Sigmoid colon (tissue), 4 donors: ENCODE data around the gene CNTN4.

Experiments
- POLR2A ChIP-seq, 2 donors: fragments of 450-650 bp; IDR thresholded peaks; one replicate each; pipeline ENCODE4 v1.6.1; 2016; ENCODE audit warnings: antibody characterized with exemption in 2 of 2, mild to moderate bottlenecking in 2 of 2, moderate library complexity in 2 of 2
- POLR2AphosphoS5 ChIP-seq, 4 donors: sonication (generic); formaldehyde crosslinking; IDR thresholded peaks; one replicate each; pipeline ENCODE4 v1.6.1; 2017; ENCODE audit warnings: antibody characterized with exemption in 4 of 4
- TF ChIP-seq, protein P1 (sequence below), 4 experiments: fragments of 450-650 bp in 3 of 4; fragments of 200-600 bp in 1 of 4; IDR thresholded peaks; one replicate each; pipeline ENCODE4 v1.5.1; 2016 to 2019; ENCODE audit warnings: antibody characterized with exemption in 4 of 4, mild to moderate bottlenecking in 3 of 4, moderate library complexity in 2 of 4

DNA sequence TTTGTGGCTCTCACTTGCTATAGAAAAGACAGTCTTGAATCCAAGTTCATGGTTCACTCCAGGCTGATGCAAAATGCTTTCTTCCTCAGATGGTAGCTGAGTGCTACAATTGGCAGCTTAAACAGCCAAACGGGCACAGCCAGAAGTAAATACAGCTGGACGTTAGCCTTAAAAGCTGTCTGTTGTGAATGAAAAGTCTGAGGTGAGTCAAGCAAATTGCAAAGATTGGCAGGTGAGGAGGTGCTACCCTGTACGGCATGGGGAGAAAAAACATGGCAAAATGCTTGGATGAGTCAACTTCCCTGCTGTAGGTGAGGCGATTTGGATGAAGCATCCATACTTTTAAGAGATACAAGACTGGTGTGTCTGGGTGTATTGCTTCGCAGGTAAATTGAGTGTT is 971.1 kb downstream of the CNTN4 start:
- TF ChIP-seq, protein P1, sequence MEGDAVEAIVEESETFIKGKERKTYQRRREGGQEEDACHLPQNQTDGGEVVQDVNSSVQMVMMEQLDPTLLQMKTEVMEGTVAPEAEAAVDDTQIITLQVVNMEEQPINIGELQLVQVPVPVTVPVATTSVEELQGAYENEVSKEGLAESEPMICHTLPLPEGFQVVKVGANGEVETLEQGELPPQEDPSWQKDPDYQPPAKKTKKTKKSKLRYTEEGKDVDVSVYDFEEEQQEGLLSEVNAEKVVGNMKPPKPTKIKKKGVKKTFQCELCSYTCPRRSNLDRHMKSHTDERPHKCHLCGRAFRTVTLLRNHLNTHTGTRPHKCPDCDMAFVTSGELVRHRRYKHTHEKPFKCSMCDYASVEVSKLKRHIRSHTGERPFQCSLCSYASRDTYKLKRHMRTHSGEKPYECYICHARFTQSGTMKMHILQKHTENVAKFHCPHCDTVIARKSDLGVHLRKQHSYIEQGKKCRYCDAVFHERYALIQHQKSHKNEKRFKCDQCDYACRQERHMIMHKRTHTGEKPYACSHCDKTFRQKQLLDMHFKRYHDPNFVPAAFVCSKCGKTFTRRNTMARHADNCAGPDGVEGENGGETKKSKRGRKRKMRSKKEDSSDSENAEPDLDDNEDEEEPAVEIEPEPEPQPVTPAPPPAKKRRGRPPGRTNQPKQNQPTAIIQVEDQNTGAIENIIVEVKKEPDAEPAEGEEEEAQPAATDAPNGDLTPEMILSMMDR (IDR thresholded peaks at IDR 0.05) = no peak
- TF ChIP-seq POLR2AphosphoS5 (IDR thresholded peaks at IDR 0.05) = no peak
- no peak for TF ChIP-seq POLR2A (IDR thresholded peaks at IDR 0.05)
